Epithelial cell of proximal tubule (primary cell): ENCODE data around the gene RNF40. TPM values are rescaled to one million over a fixed set of nuclear protein-coding genes. Genes with fewer than 3 reads are reported as not detected.
A peak's percentile ranks its signal among the peaks of the same experiment; 100 is the strongest.

Experiments
- DNase-seq: peaks from one replicate; pipeline ENCODE4 v3.0.0-alpha.2; 2011; ENCODE audit warnings: low read depth
- H3K4me3 ChIP-seq: 2 replicates; pipeline ENCODE4 v1.5.1; 2011; ENCODE audit warnings: low read depth, mild to moderate bottlenecking, low read length
- CTCF ChIP-seq: conservative IDR thresholded peaks from 2 replicates; pipeline ENCODE4 v1.5.1; 2012; ENCODE audit warnings: low read depth, mild to moderate bottlenecking, low read length
- total RNA-seq: library from RNA; depleted of rRNA; stranded (reverse); fragments of >200 nt; gene quantifications from 2 replicates; pipeline ENCODE4 v1.2.3, GENCODE V29; 2015

Gene RNF40
- total RNA-seq, 1 donor from 2014 or later: 47.2 TPM

- H3K4me3 ChIP-seq: no peak overlapping the region
- no peak for DNase-seq
- TF ChIP-seq CTCF: no peak
These were observed 5.8 kb downstream of the RNF40 start for GRCh38 chr16:30767767-30768465.

GRCh38 chr16:30768583-30769181 lies 6.6 kb downstream of the RNF40 start:
- no peak overlapping the region for H3K4me3 ChIP-seq
- no peak for TF ChIP-seq CTCF
- no peak for DNase-seq

- TF ChIP-seq CTCF: no peak
- DNase-seq: no peak
These were observed 7.4 kb downstream of the RNF40 start for GRCh38 chr16:30769379-30770089.

GRCh38 chr16:30771726-30772125 lies 9.6 kb downstream of the RNF40 start:
- DNase-seq: no peak
- no peak for TF ChIP-seq CTCF

More at GRCh38 chr16:30769379-30770089, 7.4 kb downstream of the RNF40 start:
- H3K4me3 ChIP-seq: no peak overlapping the region

GRCh38 chr16:30773826-30774225 lies 11.7 kb downstream of the RNF40 start:
- DNase-seq: no peak
- H3K4me3 ChIP-seq: no peak overlapping the region
- no peak for TF ChIP-seq CTCF

More at GRCh38 chr16:30771726-30772125, 9.6 kb downstream of the RNF40 start:
- H3K4me3 ChIP-seq: no peak overlapping the region

GRCh38 chr16:30774367-30775130 lies 12.4 kb downstream of the RNF40 start:
- TF ChIP-seq CTCF: no peak
- DNase-seq: no peak
- peak overlapping the region; percentile 83 for H3K4me3 ChIP-seq
